GM12878 (cell line): ENCODE results near the gene TEX54. TPM values are rescaled to one million over a fixed set of nuclear protein-coding genes. Genes with fewer than 3 reads are reported as not detected.
A peak's percentile ranks its signal among the peaks of the same experiment; 100 is the strongest.

Source experiments
- ATAC-seq: fragments of 200-7000 bp; cut with Tn5 transposase; 3 replicates; pipeline ENCODE4 v1.9.1; 2020; ENCODE audit warnings: mild to moderate bottlenecking, moderate library complexity
- BruUV-seq: library from RNA; stranded (reverse); fragments of 400-500 nt; replicated peaks from 2 replicates; lab custom pipeline; 2021; lab: Mats Ljungman, UMichigan
- CTCF ChIA-PET: fragments of 300-600 bp; sonication (Branson Sonifier 250); formaldehyde crosslinking; extraction: SDS; loops from one replicate; lab custom pipeline; 2021; ENCODE audit warnings: inconsistent platforms; lab: Yijun Ruan, JAX
- POLR2A ChIA-PET: fragments of 350-600 bp; formaldehyde crosslinking; extraction: SDS; loops from one replicate; lab custom pipeline; 2021; ENCODE audit warnings: inconsistent platforms; lab: Charles Lee
- RAD21 ChIA-PET: fragments of 300-600 bp; sonication (Branson Sonifier 250); formaldehyde crosslinking; loops from one replicate; lab custom pipeline; 2023; ENCODE audit warnings: antibody characterized with exemption; ENCODE audit not compliant: unreplicated experiment; lab: Charles Lee
- SMC1A ChIA-PET: fragments of 300-600 bp; sonication (Branson Sonifier 250); formaldehyde crosslinking; loops from one replicate; lab custom pipeline; 2023; ENCODE audit not compliant: unreplicated experiment, uncharacterized antibody; lab: Charles Lee
- DNase-seq: peaks from one replicate; pipeline ENCODE4 v3.0.0-alpha.2; 2011; ENCODE audit warnings: low read depth, low spot score
- FAIRE-seq: peaks from 3 replicates; lab custom pipeline; 2011; peaks lifted over from hg19 to GRCh38; lab: Jason Lieb, UNC
- H2AFZ ChIP-seq: 2 replicates; pipeline ENCODE4 v1.6.0; 2011; ENCODE audit warnings: low read depth, low read length, control low read depth; ENCODE audit not compliant: control insufficient read depth
- H3K27ac ChIP-seq: 2 replicates; pipeline ENCODE4 v1.5.1; 2011; ENCODE audit warnings: control low read depth; ENCODE audit not compliant: control insufficient read depth, insufficient read depth
- H3K27me3 ChIP-seq, 2 experiments: replicated peaks in 1 of 2; 2 replicates each; pipeline versions ENCODE4 v1.6.0 to v1.6.1; 2011; ENCODE audit warnings: low read length in 1 of 2; ENCODE audit not compliant: control insufficient read depth in 2 of 2, insufficient read depth in 2 of 2
- H3K36me3 ChIP-seq, 2 experiments: 2 replicates each; pipeline ENCODE4 v1.5.1; 2011; ENCODE audit warnings: low read length in 1 of 2; ENCODE audit not compliant: control insufficient read depth in 2 of 2, insufficient read depth in 2 of 2
- H3K4me1 ChIP-seq: 2 replicates; pipeline ENCODE4 v1.6.1; 2011; ENCODE audit warnings: mild to moderate bottlenecking, low read length, moderate library complexity, mixed read lengths; ENCODE audit not compliant: control insufficient read depth, insufficient read depth
- H3K4me2 ChIP-seq: 2 replicates; pipeline ENCODE4 v1.6.0; 2011; ENCODE audit warnings: control low read depth; ENCODE audit not compliant: control insufficient read depth, insufficient read depth
- H3K4me3 ChIP-seq: fragments of 200-600 bp; sonication (generic); 2 replicates; pipeline ENCODE4 v1.5.1; 2016
- H3K79me2 ChIP-seq: 2 replicates; pipeline ENCODE4 v1.6.0; 2011; ENCODE audit warnings: low read length; ENCODE audit not compliant: control insufficient read depth, insufficient read depth
- H3K9ac ChIP-seq: 2 replicates; pipeline ENCODE4 v1.8.0; 2011; ENCODE audit warnings: low read length, control low read depth, mixed read lengths; ENCODE audit not compliant: control insufficient read depth, insufficient read depth
- H3K9me3 ChIP-seq: replicated peaks from 3 replicates; pipeline ENCODE4 v1.5.1; 2011; ENCODE audit warnings: mild to moderate bottlenecking, low read length; ENCODE audit not compliant: control insufficient read depth, insufficient read depth
- H4K20me1 ChIP-seq: 2 replicates; pipeline ENCODE4 v1.6.0; 2011; ENCODE audit not compliant: control insufficient read depth, insufficient read depth
- JUNB ChIP-seq: IDR thresholded peaks from 2 replicates; pipeline ENCODE4 v1.6.1; 2016; ENCODE audit warnings: antibody characterized with exemption, mild to moderate bottlenecking
- MTA3 ChIP-seq: IDR thresholded peaks from 2 replicates; pipeline ENCODE4 v1.6.1; 2012; ENCODE audit warnings: low read length, inconsistent platforms, borderline replicate concordance
- SUPT20H ChIP-seq: IDR thresholded peaks from 2 replicates; pipeline ENCODE4 v1.6.1; 2011; ENCODE audit warnings: low read depth, mild to moderate bottlenecking, low read length, moderate library complexity, borderline replicate concordance; ENCODE audit not compliant: control insufficient read depth
- ZNF24 ChIP-seq: fragments of 450-650 bp; IDR thresholded peaks from 2 replicates; pipeline ENCODE4 v1.6.1; 2017; ENCODE audit warnings: antibody characterized with exemption, mild to moderate bottlenecking
- in situ Hi-C: fragments of 300-500 bp; cut with MboI; formaldehyde crosslinking; loops from 9 replicates; pipeline ENCODE4 v1.14.3; 2018; ENCODE audit warnings: mixed read lengths
- intact Hi-C: fragments of 100-400 bp; cut with micrococcal nuclease; formaldehyde crosslinking; loops from one replicate; pipeline ENCODE4 v1.14.2; 2022; ENCODE audit not compliant: unreplicated experiment
- polyA plus RNA-seq, 11 experiments: library from polyadenylated mRNA; depleted of rRNA in 4 of 11; unstranded in 6 of 11; stranded (reverse) in 5 of 11; fragments of >200 nt; fragmentation: Nextera tagmentation in 4 of 11; fragmentation: Illumina TruSeq in 1 of 11; extraction: Ambion mirVana in 4 of 11; extraction: Trizol in 1 of 11; gene quantifications; 1 replicate in 1 of 11; 2 replicates in 10 of 11; pipeline versions ENCODE4 v1.2.1 to v1.2.3, GENCODE V29; 2011 to 2016; ENCODE audit warnings: inconsistent platforms in 2 of 11, missing spikeins in 2 of 11, low read depth in 1 of 11
- total RNA-seq, 4 experiments: library from RNA; depleted of rRNA in 3 of 4; stranded (reverse); fragments of >200 nt in 3 of 4; fragmentation: Illumina TruSeq in 1 of 4; extraction: Trizol in 1 of 4; gene quantifications; 2 replicates each; pipeline versions ENCODE4 v1.2.1 to v1.2.3, GENCODE V29; 2013 to 2021

The TEX54 gene
- total and polyA plus RNA-seq, 10 of the 15 experiments (the other 5 are each of a cell fraction or from before 2014, with no cell fraction given): 0.38 to 0.68 (median 0.51) TPM; not detected in 7

DNA sequence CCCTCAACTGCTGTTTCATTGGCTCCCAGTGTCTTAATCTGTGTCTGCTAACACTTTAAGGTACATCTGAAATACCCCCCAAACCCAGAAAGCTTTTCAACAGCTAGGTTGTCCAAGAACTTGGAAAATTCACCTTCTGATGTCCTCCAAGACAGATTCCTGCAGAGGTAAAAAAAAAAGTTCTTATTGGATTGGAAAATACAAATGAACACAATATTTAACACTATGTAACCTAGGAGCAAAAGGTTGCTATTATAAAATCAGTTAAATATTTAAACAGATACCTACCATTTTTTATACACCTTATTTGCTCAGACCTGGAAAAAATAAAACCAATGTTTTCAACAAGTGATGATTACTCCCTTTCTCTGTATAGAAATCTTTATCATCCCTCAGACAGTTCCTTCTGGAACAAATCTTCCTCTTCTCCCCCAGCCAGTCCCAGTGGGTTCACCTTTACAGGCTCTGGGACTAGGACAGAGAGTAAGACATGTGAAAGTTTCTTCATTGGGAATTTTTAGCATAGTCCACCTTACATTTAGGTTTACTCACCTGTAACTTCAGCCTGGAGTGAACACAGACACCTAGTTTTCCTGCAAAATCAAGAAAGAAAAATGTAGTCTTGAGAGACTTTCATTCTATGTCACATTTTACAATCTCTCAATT lies 20.0 kb upstream of the TEX54 start:
- Histone ChIP-seq H2AFZ (no peak overlapping the region), H3K9me3 (no peaks in the 10 kb centered on the region), H3K27me3 (no peaks in the 10 kb centered on the region), H3K4me2 (peak overlapping the region; percentile 94), H3K79me2 (peaks cover 62% of the 10 kb centered on the region), H3K4me1 (peaks cover 17% of the 10 kb centered on the region), H3K36me3 (peaks cover 17 to 32% of the 10 kb centered on the region in 2 experiments), H3K4me3 (peak overlapping the region; percentile 91), H3K27ac (no peak overlapping the region), H3K9ac (peak overlapping the region; percentile 88), H4K20me1 (0 out of 2 replicates have a peak, but pooled peaks cover 3% of the 10 kb centered on the region)
- intact Hi-C loops: no loop called here
- ChIA-PET RAD21 (interaction anchor here (0.6 to 1.5 kb wide), 2 partner anchors 9 to 308 kb away, joined by 3 to 4 read pairs; no protein-coding TSS in a partner anchor), POLR2A (interaction anchor here (0.8 to 7.8 kb wide), 5 partner anchors 9 to 66 kb away, joined by 3 to 66 read pairs (median 4); no protein-coding TSS in a partner anchor), SMC1A (interaction anchor here (0.6 to 2.1 kb wide), 4 partner anchors 9 to 143 kb away, joined by 3 to 6 read pairs (median 3); no protein-coding TSS in a partner anchor), CTCF (interaction anchor here (1.2 to 5.9 kb wide), 4 partner anchors 9 to 64 kb away, joined by 3 to 68 read pairs (median 6); partner anchors contain the start of gene TMEM179B)
- no peak for FAIRE-seq
- in situ Hi-C loops: no loop called here
- no peak for DNase-seq
- TF ChIP-seq JUNB (no peak), MTA3 (no peak), ZNF24 (no peak), SUPT20H (no peak)
- ATAC-seq: no peak
- no TSS peak for BruUV-seq
